NCI-H446 (cell line): ENCODE data around the gene NIPSNAP3A.
"Not testable (repeated sequence)": the region's sequence is repeated elsewhere in the genome, so short reads cannot be mapped to it uniquely, and the experiment has no call there.

Experiments used
- DNase-seq, 2 experiments: peaks; one replicate each; lab custom pipeline; 2025; lab: John Stamatoyannopoulos, UW

NIPSNAP3A gene

GRCh38 chr9:104747565-104748358 lies at the start of gene NIPSNAP3A:
Gene NIPSNAP3A (plus strand): TSS chr9:104747683. CDS start chr9:104747793, 110 bp downstream.
- peak; percentile 42 to 69 for DNase-seq

DNA sequence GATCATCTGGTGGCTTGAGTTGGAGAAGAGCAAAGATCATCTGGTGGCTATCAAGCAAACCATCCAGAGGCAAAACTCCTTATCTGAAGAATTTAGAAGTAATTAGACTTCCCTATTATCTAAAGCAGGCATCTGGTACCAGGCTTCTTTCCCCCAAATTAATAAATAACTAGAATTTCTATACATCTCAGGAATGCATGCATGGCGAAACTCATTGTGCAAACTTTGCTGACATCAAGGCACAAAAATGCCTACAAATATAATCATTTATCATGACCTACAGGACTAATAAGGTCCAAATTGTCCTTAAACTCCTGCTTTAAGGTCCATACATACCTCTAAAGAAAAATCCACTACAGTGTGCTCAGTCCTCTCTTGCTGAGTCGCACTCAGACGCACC lies 47.2 kb upstream of the NIPSNAP3A start:
- no peak for DNase-seq

DNA sequence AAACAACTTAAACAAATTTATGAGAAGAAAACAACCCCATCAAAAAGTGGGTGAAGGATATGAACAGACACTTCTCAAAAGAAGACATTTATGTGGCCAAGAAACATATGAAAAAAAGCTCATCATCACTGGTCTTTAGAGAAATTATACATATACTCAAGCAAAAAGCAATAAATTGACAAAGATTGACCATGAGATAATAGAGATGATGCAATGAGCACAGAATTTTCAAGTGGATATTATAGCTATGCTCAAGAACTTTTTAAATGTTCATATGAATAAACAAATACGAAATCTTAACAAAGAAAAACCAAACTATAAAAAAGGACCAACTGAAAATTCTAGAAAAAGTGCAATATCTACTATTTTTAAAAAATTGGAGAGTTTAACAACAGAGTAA lies 38.7 kb upstream of the NIPSNAP3A start:
- DNase-seq: not testable (repeated sequence)

GRCh38 chr9:104711604-104712003 lies 35.9 kb upstream of the NIPSNAP3A start:
- no peak for DNase-seq

DNA sequence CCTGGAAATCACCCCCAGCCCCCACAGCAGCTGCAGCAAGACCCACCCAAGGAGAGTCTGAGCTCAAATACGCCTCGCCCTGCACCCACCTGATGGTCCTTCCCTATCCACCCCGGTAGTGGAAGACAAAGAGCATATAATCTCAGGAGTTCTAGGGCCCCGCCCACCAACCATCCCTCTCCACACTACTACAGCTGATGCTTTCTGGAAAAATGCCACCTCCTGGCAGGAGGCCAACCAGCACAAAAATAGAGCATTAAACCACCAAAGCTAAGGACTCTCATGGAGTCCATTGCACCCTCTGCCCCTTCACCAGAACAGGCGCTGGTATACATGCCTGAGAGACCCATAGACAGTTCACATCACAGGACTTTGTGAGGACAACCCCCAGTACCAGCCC lies 22.5 kb upstream of the NIPSNAP3A start:
- DNase-seq: no peak

- DNase-seq: no peak
Measured at GRCh38 chr9:104738452-104738851, 9.0 kb upstream of the NIPSNAP3A start.

DNA sequence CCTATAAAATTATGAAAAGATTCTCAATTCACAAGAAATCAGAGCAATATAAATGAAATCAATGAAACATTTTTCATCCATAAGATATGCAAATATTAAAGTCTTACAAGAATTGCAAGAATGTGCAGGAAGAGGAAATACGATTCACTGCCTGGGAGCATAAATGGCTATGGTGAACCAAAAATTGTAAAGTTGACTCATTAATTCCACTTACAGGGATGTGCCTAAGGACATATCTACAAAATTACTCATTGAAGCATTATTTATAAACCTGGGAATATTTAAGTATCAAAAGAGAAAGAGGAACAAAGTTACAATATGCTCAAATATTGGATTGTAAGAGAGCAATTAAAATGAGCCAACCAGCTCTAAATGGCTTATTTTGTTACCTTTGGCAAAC lies 6.9 kb upstream of the NIPSNAP3A start:
- no peak for DNase-seq

DNA sequence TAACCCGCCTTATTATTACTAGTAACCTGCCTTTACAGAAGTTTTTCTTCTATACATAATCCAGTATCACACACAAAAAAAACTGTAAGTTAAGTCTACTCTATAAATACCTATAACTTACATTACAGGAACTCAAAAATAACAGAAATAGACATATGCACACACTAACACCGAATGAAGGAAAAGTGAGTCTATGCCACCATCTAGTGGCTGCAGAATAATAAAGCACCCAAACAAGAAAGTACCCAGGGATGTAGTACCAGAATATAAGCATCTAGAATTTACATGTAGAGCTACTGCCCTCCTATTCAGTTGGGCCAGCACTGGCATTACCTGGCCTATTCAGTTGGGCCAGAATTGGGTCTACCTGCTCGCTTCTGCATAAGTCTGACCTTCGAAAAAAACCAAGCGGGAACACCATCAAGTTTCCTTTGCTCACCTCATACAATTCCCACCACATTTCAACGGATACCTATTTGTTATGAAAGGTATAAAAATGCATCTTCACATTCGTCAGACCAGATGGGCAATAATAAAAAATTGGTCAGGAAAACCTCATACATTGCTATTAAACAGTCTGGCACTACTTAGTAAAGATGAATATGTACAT lies 4.0 kb upstream of the NIPSNAP3A start:
- peak; percentile 2 to 58 for DNase-seq

DNA sequence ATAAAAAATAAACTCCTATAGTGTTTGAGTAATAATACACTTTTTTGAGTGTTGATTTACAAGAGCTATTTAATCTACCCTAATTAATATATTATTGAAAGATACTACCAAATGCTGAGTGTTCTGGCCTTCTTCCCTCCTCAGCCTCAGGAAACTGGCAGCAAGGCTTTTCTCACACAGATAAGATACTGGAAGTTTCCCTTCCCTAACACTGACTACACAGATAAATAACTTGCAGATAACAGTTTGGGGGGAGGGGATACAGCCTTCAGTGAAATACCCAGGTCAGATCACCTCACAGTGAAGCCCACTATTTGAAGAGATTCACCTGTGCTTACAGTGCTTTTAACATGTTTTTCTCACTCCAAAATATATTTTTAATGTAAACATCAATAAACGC lies 1.6 kb upstream of the NIPSNAP3A start:
- no peak for DNase-seq

- no peak for DNase-seq
Measured at GRCh38 chr9:104746285-104746684, 1.2 kb upstream of the NIPSNAP3A start.

GRCh38 chr9:104746798-104747197 lies 685 bp upstream of the NIPSNAP3A start:
- no peak for DNase-seq

- no peak for DNase-seq
Measured at GRCh38 chr9:104747245-104747564, 278 bp upstream of the NIPSNAP3A start.

DNA sequence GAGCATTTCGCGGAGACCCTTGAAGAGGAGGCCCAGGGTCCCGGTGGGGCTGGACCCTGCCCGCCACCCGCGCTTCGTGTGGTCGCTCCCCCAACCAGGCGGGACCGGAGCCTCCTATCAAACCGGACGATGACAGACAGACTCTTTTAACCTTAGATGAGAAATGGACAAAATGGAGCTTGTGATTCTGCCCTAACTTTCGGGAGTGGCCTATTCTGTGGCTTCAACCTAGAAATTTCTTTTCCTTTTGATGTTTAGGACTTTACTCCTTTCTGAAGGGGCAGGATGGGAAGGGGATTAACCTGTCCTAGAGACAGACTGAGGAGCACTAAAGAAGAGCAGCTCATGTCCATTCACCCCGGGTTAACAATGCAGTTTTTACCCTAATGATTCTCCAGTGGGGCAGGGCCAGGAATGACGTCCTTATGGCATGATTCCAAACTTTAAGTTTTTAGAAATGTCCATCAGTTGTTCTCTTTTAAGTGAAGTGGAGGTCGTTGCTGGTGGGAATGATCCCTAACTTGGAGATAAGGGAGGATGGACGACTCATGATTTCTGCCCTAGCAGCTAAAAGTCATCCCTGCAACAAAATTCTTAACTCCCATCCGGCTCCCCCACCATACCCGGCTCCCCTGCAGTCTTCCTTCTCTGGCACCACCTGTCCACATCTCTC lies 1.0 kb downstream of the NIPSNAP3A start:
- DNase-seq: no peak

DNA sequence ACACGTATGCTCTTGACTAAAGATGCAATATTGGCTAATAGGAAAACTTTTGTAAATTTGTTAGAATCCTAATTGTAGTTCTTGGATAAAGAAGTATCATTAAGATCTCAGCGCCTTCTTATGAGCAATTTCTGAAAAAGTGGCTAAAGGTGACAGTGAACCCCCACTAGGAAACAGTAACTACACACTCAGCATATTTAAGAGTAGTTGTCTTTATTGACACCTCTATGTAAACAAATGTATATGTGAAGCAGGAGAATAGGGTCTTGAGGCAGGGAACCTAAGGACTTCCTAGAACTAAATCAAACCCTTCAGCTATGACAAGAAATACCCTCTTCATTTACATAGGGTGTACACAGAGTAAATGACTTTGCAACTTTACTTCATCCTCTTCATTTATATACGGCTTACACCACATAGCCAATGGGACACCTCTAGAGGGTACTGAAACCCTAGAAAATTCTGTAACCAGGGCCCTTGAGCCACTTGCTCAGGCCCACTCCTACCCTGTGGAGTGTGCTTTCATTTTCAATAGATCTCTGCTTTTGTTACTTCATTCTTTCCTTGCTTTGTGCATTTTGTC lies 2.8 kb downstream of the NIPSNAP3A start:
- no peak for DNase-seq

DNA sequence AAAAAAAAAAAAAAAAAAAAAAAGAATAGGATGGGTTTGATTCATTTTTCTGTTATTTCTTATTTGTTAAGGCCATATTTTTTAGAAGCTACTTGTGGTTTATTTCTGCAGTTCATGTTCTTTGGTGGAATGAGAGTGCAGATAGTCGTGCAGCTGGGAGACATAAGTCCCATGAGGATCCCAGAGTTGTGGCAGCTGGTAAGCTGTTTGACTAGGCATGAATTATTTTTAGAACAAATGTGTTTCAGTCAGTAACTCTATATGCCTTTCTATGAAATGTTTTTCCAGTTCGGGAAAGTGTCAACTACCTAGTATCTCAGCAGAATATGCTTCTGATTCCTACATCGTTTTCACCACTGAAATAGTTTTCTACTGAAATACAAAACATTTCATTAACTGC lies 11.5 kb downstream of the NIPSNAP3A start:
- no peak for DNase-seq

DNA sequence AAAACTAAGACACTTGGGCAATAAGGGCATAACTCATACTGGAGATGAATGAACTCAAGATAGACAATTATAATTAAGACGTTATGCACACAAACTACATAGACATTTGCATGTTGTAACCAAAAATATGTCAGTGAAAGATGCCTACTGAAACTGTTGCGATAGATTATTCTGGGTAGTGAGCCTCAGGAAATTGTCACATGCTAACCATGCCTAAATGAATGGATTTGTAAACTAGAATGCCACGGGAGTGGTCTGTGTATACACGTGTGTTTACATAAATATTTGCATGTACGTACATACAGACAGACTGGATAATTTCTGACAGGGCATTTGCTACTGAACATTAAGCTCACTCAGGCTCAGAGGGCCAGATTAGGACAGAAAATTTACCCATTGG lies 17.7 kb downstream of the NIPSNAP3A start:
- DNase-seq: no peak

- no peak for DNase-seq
Measured at GRCh38 chr9:104766025-104766424, 18.5 kb downstream of the NIPSNAP3A start.

- DNase-seq: no peak
Measured at GRCh38 chr9:104767507-104767906, 20.0 kb downstream of the NIPSNAP3A start.

GRCh38 chr9:104769029-104769428 lies 21.5 kb downstream of the NIPSNAP3A start:
- not testable (repeated sequence) for DNase-seq

DNA sequence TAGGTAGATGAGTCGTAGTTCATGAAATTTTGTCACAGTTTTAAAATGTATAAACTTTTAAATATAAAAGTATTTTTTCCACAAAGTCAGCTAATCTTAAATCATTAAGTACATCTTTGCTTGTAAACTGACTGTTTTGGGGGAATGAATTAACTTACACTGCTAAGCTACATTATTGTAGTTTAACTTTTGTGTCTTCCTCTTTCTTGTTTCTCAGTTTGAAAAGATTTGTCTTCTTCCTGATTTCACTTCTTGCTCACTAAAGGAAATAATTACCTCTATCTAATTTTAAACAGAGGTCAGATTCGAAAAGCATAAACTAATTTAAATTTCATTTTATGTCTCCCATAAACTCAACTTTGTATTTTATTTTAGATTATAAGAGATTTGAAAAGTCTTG lies 22.2 kb downstream of the NIPSNAP3A start:
- DNase-seq: no peak

DNA sequence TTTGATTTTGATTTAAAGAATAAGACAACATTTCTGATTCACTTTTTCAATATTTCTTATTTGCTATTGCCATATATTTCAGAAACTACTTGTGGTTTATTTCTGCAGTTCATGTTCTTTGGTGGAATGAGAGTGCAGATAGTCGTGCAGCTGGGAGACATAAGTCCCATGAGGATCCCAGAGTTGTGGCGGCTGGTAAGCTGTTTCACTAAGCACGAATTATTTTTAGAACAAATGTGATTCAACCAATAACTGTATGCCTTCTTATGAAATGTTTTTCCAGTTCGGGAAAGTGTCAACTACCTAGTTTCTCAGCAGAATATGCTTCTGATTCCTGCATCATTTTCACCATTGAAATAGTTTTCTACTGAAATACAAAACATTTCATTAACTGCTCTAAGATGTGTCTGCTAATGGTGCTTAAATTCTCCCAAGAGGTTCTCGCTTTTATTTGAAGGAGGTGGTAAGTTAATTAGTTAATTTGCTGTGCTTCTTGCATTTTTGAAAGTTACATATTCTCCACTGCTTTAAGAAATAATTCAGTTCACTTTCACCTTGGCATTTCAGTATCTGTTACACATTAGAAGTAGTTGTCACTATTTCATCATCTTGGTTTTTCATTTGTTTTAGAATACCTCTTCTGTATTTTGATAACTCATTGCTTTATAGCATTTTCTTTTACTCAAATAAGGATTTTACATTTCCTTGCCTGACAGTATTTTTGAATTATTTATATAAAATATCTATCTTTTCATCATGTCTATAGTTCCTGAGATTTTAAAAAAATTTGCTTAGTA lies 25.4 kb downstream of the NIPSNAP3A start:
- DNase-seq: no peak

DNA sequence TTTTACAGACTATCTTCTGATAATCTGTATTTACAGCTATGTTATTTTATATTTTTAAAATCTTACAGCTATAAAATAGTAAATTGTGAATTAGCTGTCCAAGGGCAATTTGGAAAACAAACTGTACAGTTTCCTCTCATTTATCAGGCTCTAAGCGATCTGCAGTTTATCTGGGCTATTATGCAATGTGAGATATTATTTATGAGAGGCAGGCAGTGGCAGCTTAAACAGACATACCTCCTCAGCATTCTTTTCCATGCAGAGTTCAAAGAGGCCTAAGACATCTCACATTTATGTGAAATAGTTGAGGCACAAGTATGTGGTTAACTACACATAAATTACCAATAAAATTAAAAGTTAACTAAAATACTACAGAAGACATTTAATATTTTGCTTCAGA lies 26.6 kb downstream of the NIPSNAP3A start:
- no peak for DNase-seq
